ENCODE results near the gene RSPO1.

The RSPO1 gene

DNA sequence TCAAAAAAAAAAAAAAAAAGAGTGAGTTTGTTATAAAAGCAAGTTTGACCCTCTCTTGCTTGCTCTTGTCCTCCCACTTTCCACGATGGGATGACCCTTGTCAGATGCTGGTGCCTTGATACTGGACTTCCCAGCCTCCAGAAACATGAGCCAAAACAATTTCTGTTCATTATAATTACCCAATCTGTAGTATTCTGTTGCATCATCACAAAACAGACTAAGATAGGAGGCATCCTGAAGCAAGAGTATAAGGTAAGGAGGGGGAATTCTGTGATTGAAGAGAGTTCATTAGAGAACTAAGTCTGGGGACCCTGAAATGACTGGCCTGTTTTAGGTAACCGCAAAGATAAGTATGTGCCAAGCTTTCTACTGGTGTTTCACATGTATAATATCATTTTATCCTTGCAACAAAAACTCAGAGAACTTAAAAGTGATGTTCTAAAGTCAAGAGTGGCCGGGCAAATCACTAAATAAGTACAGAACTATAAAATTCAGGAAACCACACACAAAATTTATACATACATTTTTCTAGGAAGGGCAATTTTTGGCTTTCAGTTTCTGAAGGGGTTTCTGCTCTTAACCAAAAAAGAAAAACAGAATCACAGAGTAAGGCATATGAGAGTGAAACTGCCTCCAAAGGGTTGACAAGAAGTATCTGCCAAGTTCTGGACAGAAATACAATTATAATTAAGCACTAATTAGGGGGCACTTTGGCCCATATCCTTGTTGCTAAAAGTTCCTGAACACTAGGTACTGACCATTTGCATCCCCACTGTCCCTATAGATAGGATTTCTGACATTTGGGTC lies 64.0 kb downstream of the RSPO1 start:
- no peak for DNase-seq (ENCODE audit: low read depth, low spot score)

DNA sequence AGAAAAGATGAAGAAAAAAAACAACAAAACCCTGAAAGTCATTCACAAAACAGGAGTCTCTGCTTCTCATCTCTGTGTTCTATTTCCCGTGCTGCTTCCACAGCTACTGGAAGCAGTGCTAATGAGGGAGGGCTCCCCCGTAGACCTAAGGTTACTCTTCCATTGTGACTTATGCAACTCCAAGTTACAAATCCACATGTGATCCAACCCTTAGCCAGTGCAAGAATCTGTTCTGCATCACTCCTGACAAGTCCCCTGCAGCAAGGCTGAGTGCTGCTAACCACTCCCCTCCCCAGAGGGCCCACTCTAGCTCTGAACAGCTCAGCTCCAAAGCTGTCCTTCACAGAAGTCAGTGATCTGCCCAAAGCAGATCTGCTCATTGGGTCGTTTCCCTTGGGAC lies 67.7 kb downstream of the RSPO1 start:
- no peak for DNase-seq (ENCODE audit: low read depth, low spot score)

GRCh38 chr1:37564892-37565291 lies 69.8 kb downstream of the RSPO1 start:
- no peak for DNase-seq (ENCODE audit: low read depth, low spot score)

GRCh38 chr1:37562984-37563383 lies 71.7 kb downstream of the RSPO1 start:
- DNase-seq (ENCODE audit: low read depth, low spot score) = no peak

Measured in brain pericyte (primary cell).